ENCODE results near the gene EXOC2.
A peak's percentile ranks its signal among the peaks of the same experiment; 100 is the strongest.

EXOC2 gene

GRCh38 chr6:692356-692851 lies 535 bp downstream of the EXOC2 start:
- Histone ChIP-seq H3K27ac (peak overlapping the region; percentile 31; the same call in 1 of the 2 replicates), H3K4me1 (ENCODE audit: low read depth, poor library complexity, severe bottlenecking) (peaks cover 17% of the 10 kb centered on the region), H2AFZ (ENCODE audit: low read depth) (peak overlapping the region; percentile 90), H3K27me3 (ENCODE audit: insufficient read depth, low read depth) (no peaks in the 10 kb centered on the region), H3K4me3 (IDR thresholded peaks at IDR 0.05; ENCODE audit: insufficient read depth, low read depth, low read length) (no peak overlapping the region), H3K4me2 (peak overlapping the region; percentile 95), H3K36me3 (ENCODE audit: insufficient read depth) (no peaks in the 10 kb centered on the region), H3K79me2 (ENCODE audit: insufficient read depth, low read depth) (peaks cover 42% of the 10 kb centered on the region; the same call in 1 of the 2 replicates), H4K20me1 (ENCODE audit: insufficient read depth) (no peaks in the 10 kb centered on the region), H3K9ac (peak overlapping the region; percentile 60)
- no peak for TF ChIP-seq CTCF (conservative IDR thresholded peaks at IDR 0.05; ENCODE audit: low read depth, low read length)

GRCh38 chr6:689223-689622 lies 3.7 kb downstream of the EXOC2 start:
- Histone ChIP-seq H3K4me3 (IDR thresholded peaks at IDR 0.05; ENCODE audit: insufficient read depth, low read depth, low read length) (no peak overlapping the region), H3K27ac (no peak overlapping the region), H3K4me2 (no peak overlapping the region), H3K27me3 (ENCODE audit: insufficient read depth, low read depth) (no peaks in the 10 kb centered on the region), H3K4me1 (ENCODE audit: low read depth, poor library complexity, severe bottlenecking) (peaks cover 44% of the 10 kb centered on the region), H3K9ac (no peak overlapping the region), H3K36me3 (ENCODE audit: insufficient read depth) (no peaks in the 10 kb centered on the region), H3K79me2 (ENCODE audit: insufficient read depth, low read depth) (peaks cover 44% of the 10 kb centered on the region; the same call in 1 of the 2 replicates), H4K20me1 (ENCODE audit: insufficient read depth) (no peaks in the 10 kb centered on the region), H2AFZ (ENCODE audit: low read depth) (no peak overlapping the region)
- TF ChIP-seq CTCF (conservative IDR thresholded peaks at IDR 0.05; ENCODE audit: low read depth, low read length), result no peak

GRCh38 chr6:686497-686896 lies 6.4 kb downstream of the EXOC2 start:
- TF ChIP-seq CTCF (conservative IDR thresholded peaks at IDR 0.05; ENCODE audit: low read depth, low read length), result no peak
- H3K4me3 ChIP-seq (IDR thresholded peaks at IDR 0.05; ENCODE audit: insufficient read depth, low read depth, low read length), result no peak overlapping the region
- H2AFZ ChIP-seq (ENCODE audit: low read depth), result no peak overlapping the region
- no peaks in the 10 kb centered on the region for H3K27me3 ChIP-seq (ENCODE audit: insufficient read depth, low read depth)
- peaks cover 56% of the 10 kb centered on the region; the same call in 1 of the 2 replicates for H3K79me2 ChIP-seq (ENCODE audit: insufficient read depth, low read depth)
- H3K27ac ChIP-seq, result no peak overlapping the region
- no peak overlapping the region for H3K9ac ChIP-seq
- H4K20me1 ChIP-seq (ENCODE audit: insufficient read depth), result no peaks in the 10 kb centered on the region
- H3K4me1 ChIP-seq (ENCODE audit: low read depth, poor library complexity, severe bottlenecking), result peaks cover 49% of the 10 kb centered on the region
- no peaks in the 10 kb centered on the region for H3K36me3 ChIP-seq (ENCODE audit: insufficient read depth)
- no peak overlapping the region for H3K4me2 ChIP-seq

GRCh38 chr6:684831-685636 lies 7.9 kb downstream of the EXOC2 start:
- H3K9ac ChIP-seq, result peak overlapping the region; percentile 20; the same call in 1 of the 2 replicates
- no peaks in the 10 kb centered on the region for H4K20me1 ChIP-seq (ENCODE audit: insufficient read depth)
- H2AFZ ChIP-seq (ENCODE audit: low read depth), result no peak overlapping the region
- peak overlapping the region; percentile 96 for H3K4me2 ChIP-seq
- H3K4me1 ChIP-seq (ENCODE audit: low read depth, poor library complexity, severe bottlenecking), result peaks cover 38% of the 10 kb centered on the region
- H3K27me3 ChIP-seq (ENCODE audit: insufficient read depth, low read depth), result no peaks in the 10 kb centered on the region
- no peak for TF ChIP-seq CTCF (conservative IDR thresholded peaks at IDR 0.05; ENCODE audit: low read depth, low read length)
- peak overlapping the region; percentile 59 for H3K27ac ChIP-seq
- H3K4me3 ChIP-seq (IDR thresholded peaks at IDR 0.05; ENCODE audit: insufficient read depth, low read depth, low read length), result no peak overlapping the region
- H3K79me2 ChIP-seq (ENCODE audit: insufficient read depth, low read depth), result peaks cover 42% of the 10 kb centered on the region; the same call in 1 of the 2 replicates
- H3K36me3 ChIP-seq (ENCODE audit: insufficient read depth), result no peaks in the 10 kb centered on the region

Data from KMS-11 (cell line).